D721Med (cell line): ENCODE results near the gene PKDREJ.

Experiments used
- DNase-seq: peaks from one replicate; pipeline ENCODE4 v3.0.0; 2011; ENCODE audit warnings: low spot score; ENCODE audit not compliant: insufficient read length
- FAIRE-seq: peaks from 2 replicates; lab custom pipeline; 2011; peaks lifted over from hg19 to GRCh38; lab: Jason Lieb, UNC
- CTCF ChIP-seq: IDR thresholded peaks from 2 replicates; pipeline ENCODE4 v1.5.1; 2012; ENCODE audit warnings: mild to moderate bottlenecking, control low read depth; ENCODE audit not compliant: insufficient read depth; ENCODE audit errors: missing control alignments

The PKDREJ gene

GRCh38 chr22:46224898-46225290 is 38.2 kb downstream of the PKDREJ start:
- FAIRE-seq (no peak), DNase-seq (no peak)
- TF ChIP-seq CTCF = no peak

- DNase-seq (no peak), FAIRE-seq (no peak)
- no peak for TF ChIP-seq CTCF
Measured at GRCh38 chr22:46224044-46224897, 38.9 kb downstream of the PKDREJ start.

GRCh38 chr22:46220921-46221320 is 42.2 kb downstream of the PKDREJ start:
- no peak for TF ChIP-seq CTCF
- DNase-seq (no peak), FAIRE-seq (no peak)

- no peak for TF ChIP-seq CTCF
- FAIRE-seq (no peak), DNase-seq (no peak)
Measured at GRCh38 chr22:46219636-46220035, 43.5 kb downstream of the PKDREJ start.

GRCh38 chr22:46214616-46215015 is 48.5 kb downstream of the PKDREJ start:
- DNase-seq = no peak
- no peak for TF ChIP-seq CTCF
- no peak for FAIRE-seq

- no peak for TF ChIP-seq CTCF
- DNase-seq = no peak
- FAIRE-seq = no peak
Measured at GRCh38 chr22:46214149-46214548, 49.0 kb downstream of the PKDREJ start.

GRCh38 chr22:46213052-46213451 is 50.1 kb downstream of the PKDREJ start:
- no peak for DNase-seq
- FAIRE-seq = no peak
- no peak for TF ChIP-seq CTCF
